Measurements from ENCODE around the gene NYAP1.
A peak's percentile ranks its signal among the peaks of the same experiment; 100 is the strongest.

The NYAP1 gene

GRCh38 chr7:100476903-100477870 lies 6.5 kb upstream of the NYAP1 start:
- no peak overlapping the region for H3K27ac ChIP-seq (ENCODE audit: low read depth, low read length)
- H2BK5ac ChIP-seq (ENCODE audit: low read length), result no peak overlapping the region
- no peaks in the 10 kb centered on the region for H3K79me2 ChIP-seq (ENCODE audit: control insufficient read depth, insufficient read depth, low read length)
- peak overlapping the region; percentile 64 for H3K18ac ChIP-seq (ENCODE audit: low read length)
- no peak for DNase-seq
- peak overlapping the region; percentile 81 for H3K4ac ChIP-seq (ENCODE audit: low read depth, low read length)
- H3K4me2 ChIP-seq (ENCODE audit: low read length), result peak overlapping the region; percentile 31
- no peak overlapping the region for H4K5ac ChIP-seq (ENCODE audit: low read length)
- no peak overlapping the region for H3K23ac ChIP-seq (ENCODE audit: low read length)
- no CpG with 5 or more reads among the region's 30 CpGs for WGBS (ENCODE audit: extremely low coverage, insufficient coverage, low lambda C conversion rate)
- H4K8ac ChIP-seq (ENCODE audit: low read depth, low read length), result no peak overlapping the region
- no peak overlapping the region for H2BK15ac ChIP-seq (replicated peaks; ENCODE audit: low read depth)
- no peaks in the 10 kb centered on the region for H3K36me3 ChIP-seq (ENCODE audit: control insufficient read depth, insufficient read depth, low read length)
- H3K56ac ChIP-seq (ENCODE audit: low read length), result peak overlapping the region; percentile 54
- H3K4me3 ChIP-seq (ENCODE audit: low read length), result no peak overlapping the region
- no peak overlapping the region for H2BK120ac ChIP-seq (ENCODE audit: low read depth, low read length)
- H3K4me1 ChIP-seq (ENCODE audit: control insufficient read depth, low read depth, low read length), result no peaks in the 10 kb centered on the region
- H3K79me1 ChIP-seq (ENCODE audit: low read length), result no peaks in the 10 kb centered on the region
- H3K27me3 ChIP-seq (ENCODE audit: insufficient read depth, low read length, poor library complexity), result no peaks in the 10 kb centered on the region
- H3K9ac ChIP-seq (ENCODE audit: low read length), result peak overlapping the region; percentile 66
- H2AK5ac ChIP-seq (ENCODE audit: low read length), result no peak overlapping the region

- Histone ChIP-seq H4K8ac (ENCODE audit: low read depth, low read length) (no peak overlapping the region), H2BK5ac (ENCODE audit: low read length) (no peak overlapping the region), H3K56ac (ENCODE audit: low read length) (peak overlapping the region; percentile 94), H3K4me2 (ENCODE audit: low read length) (peak overlapping the region; percentile 76), H3K79me1 (ENCODE audit: low read length) (no peaks in the 10 kb centered on the region), H3K79me2 (ENCODE audit: control insufficient read depth, insufficient read depth, low read length) (no peaks in the 10 kb centered on the region), H3K27ac (ENCODE audit: low read depth, low read length) (no peak overlapping the region), H2BK120ac (ENCODE audit: low read depth, low read length) (no peak overlapping the region), H4K5ac (ENCODE audit: low read length) (no peak overlapping the region), H2AK5ac (ENCODE audit: low read length) (no peak overlapping the region), H3K27me3 (ENCODE audit: insufficient read depth, low read length, poor library complexity) (no peaks in the 10 kb centered on the region), H3K4me3 (ENCODE audit: low read length) (no peak overlapping the region), H2BK15ac (replicated peaks; ENCODE audit: low read depth) (no peak overlapping the region), H3K4ac (ENCODE audit: low read depth, low read length) (peak overlapping the region; percentile 81), H3K36me3 (ENCODE audit: control insufficient read depth, insufficient read depth, low read length) (no peaks in the 10 kb centered on the region), H3K18ac (ENCODE audit: low read length) (peak overlapping the region; percentile 64), H3K4me1 (ENCODE audit: control insufficient read depth, low read depth, low read length) (no peaks in the 10 kb centered on the region), H3K9ac (ENCODE audit: low read length) (peak overlapping the region; percentile 93), H3K23ac (ENCODE audit: low read length) (no peak overlapping the region)
- WGBS (ENCODE audit: extremely low coverage, insufficient coverage, low lambda C conversion rate), result no CpG with 5 or more reads among the region's 16 CpGs
- no peak for DNase-seq
These were observed 5.9 kb upstream of the NYAP1 start for GRCh38 chr7:100477871-100478267.

GRCh38 chr7:100478958-100479660 lies 4.6 kb upstream of the NYAP1 start, which contains the start of gene TSC22D4:
Gene TSC22D4, minus strand, starts transcription at chr7:100479214. Its CDS starts 1,176 bp downstream, at chr7:100478038.
- H3K4ac ChIP-seq (ENCODE audit: low read depth, low read length), result no peak within 1 kb of the TSS
- no peaks in the 10 kb centered on the region for H3K79me1 ChIP-seq (ENCODE audit: low read length)
- H4K8ac ChIP-seq (ENCODE audit: low read depth, low read length), result no peak within 1 kb of the TSS
- H4K5ac ChIP-seq (ENCODE audit: low read length), result no peak within 1 kb of the TSS
- peak within 1 kb of the TSS; percentile 64 for H3K18ac ChIP-seq (ENCODE audit: low read length)
- no peak within 1 kb of the TSS for H3K23ac ChIP-seq (ENCODE audit: low read length)
- H3K4me2 ChIP-seq (ENCODE audit: low read length), result peak within 1 kb of the TSS; percentile 76
- no peaks in the 10 kb centered on the region for H3K4me1 ChIP-seq (ENCODE audit: control insufficient read depth, low read depth, low read length)
- H2BK5ac ChIP-seq (ENCODE audit: low read length), result no peak within 1 kb of the TSS
- no CpG with 5 or more reads among the region's 27 CpGs for WGBS (ENCODE audit: extremely low coverage, insufficient coverage, low lambda C conversion rate)
- H3K36me3 ChIP-seq (ENCODE audit: control insufficient read depth, insufficient read depth, low read length), result no peaks in the 10 kb centered on the region
- H3K79me2 ChIP-seq (ENCODE audit: control insufficient read depth, insufficient read depth, low read length), result no peaks in the 10 kb centered on the region
- no peaks in the 10 kb centered on the region for H3K27me3 ChIP-seq (ENCODE audit: insufficient read depth, low read length, poor library complexity)
- H3K27ac ChIP-seq (ENCODE audit: low read depth, low read length), result peak within 1 kb of the TSS; percentile 71
- H3K9ac ChIP-seq (ENCODE audit: low read length), result peak within 1 kb of the TSS; percentile 93
- H2BK120ac ChIP-seq (ENCODE audit: low read depth, low read length), result no peak within 1 kb of the TSS
- DNase-seq, result peak; percentile 96
- H2AK5ac ChIP-seq (ENCODE audit: low read length), result no peak within 1 kb of the TSS
- no peak within 1 kb of the TSS for H2BK15ac ChIP-seq (replicated peaks; ENCODE audit: low read depth)
- peak within 1 kb of the TSS; percentile 87 for H3K4me3 ChIP-seq (ENCODE audit: low read length)
- H3K56ac ChIP-seq (ENCODE audit: low read length), result peak within 1 kb of the TSS; percentile 94

GRCh38 chr7:100481466-100481865 lies 2.3 kb upstream of the NYAP1 start:
- H3K56ac ChIP-seq (ENCODE audit: low read length), result peak overlapping the region; percentile 3
- H3K18ac ChIP-seq (ENCODE audit: low read length), result no peak overlapping the region
- H3K4ac ChIP-seq (ENCODE audit: low read depth, low read length), result no peak overlapping the region
- DNase-seq, result no peak
- H3K23ac ChIP-seq (ENCODE audit: low read length), result no peak overlapping the region
- no peaks in the 10 kb centered on the region for H3K36me3 ChIP-seq (ENCODE audit: control insufficient read depth, insufficient read depth, low read length)
- H3K4me3 ChIP-seq (ENCODE audit: low read length), result no peak overlapping the region
- H3K9ac ChIP-seq (ENCODE audit: low read length), result no peak overlapping the region
- no peak overlapping the region for H4K5ac ChIP-seq (ENCODE audit: low read length)
- H2BK120ac ChIP-seq (ENCODE audit: low read depth, low read length), result no peak overlapping the region
- WGBS (ENCODE audit: extremely low coverage, insufficient coverage, low lambda C conversion rate), result no CpG with 5 or more reads among the region's 1 CpG
- H3K4me1 ChIP-seq (ENCODE audit: control insufficient read depth, low read depth, low read length), result peaks cover 2% of the 10 kb centered on the region
- no peaks in the 10 kb centered on the region for H3K79me1 ChIP-seq (ENCODE audit: low read length)
- no peak overlapping the region for H2AK5ac ChIP-seq (ENCODE audit: low read length)
- no peak overlapping the region for H3K27ac ChIP-seq (ENCODE audit: low read depth, low read length)
- no peak overlapping the region for H2BK15ac ChIP-seq (replicated peaks; ENCODE audit: low read depth)
- no peak overlapping the region for H4K8ac ChIP-seq (ENCODE audit: low read depth, low read length)
- no peaks in the 10 kb centered on the region for H3K27me3 ChIP-seq (ENCODE audit: insufficient read depth, low read length, poor library complexity)
- H3K4me2 ChIP-seq (ENCODE audit: low read length), result no peak overlapping the region
- no peaks in the 10 kb centered on the region for H3K79me2 ChIP-seq (ENCODE audit: control insufficient read depth, insufficient read depth, low read length)
- no peak overlapping the region for H2BK5ac ChIP-seq (ENCODE audit: low read length)

GRCh38 chr7:100482728-100483089 lies 1.0 kb upstream of the NYAP1 start:
- H3K27ac ChIP-seq (ENCODE audit: low read depth, low read length), result no peak overlapping the region
- peaks cover 2% of the 10 kb centered on the region for H3K4me1 ChIP-seq (ENCODE audit: control insufficient read depth, low read depth, low read length)
- no peaks in the 10 kb centered on the region for H3K27me3 ChIP-seq (ENCODE audit: insufficient read depth, low read length, poor library complexity)
- no peak overlapping the region for H3K4ac ChIP-seq (ENCODE audit: low read depth, low read length)
- peak overlapping the region; percentile 43 for H3K9ac ChIP-seq (ENCODE audit: low read length)
- peak overlapping the region; percentile 53 for H3K4me2 ChIP-seq (ENCODE audit: low read length)
- no peak overlapping the region for H2AK5ac ChIP-seq (ENCODE audit: low read length)
- H2BK15ac ChIP-seq (replicated peaks; ENCODE audit: low read depth), result no peak overlapping the region
- no peak overlapping the region for H4K8ac ChIP-seq (ENCODE audit: low read depth, low read length)
- no peak overlapping the region for H3K23ac ChIP-seq (ENCODE audit: low read length)
- H4K5ac ChIP-seq (ENCODE audit: low read length), result no peak overlapping the region
- H3K79me1 ChIP-seq (ENCODE audit: low read length), result no peaks in the 10 kb centered on the region
- H2BK120ac ChIP-seq (ENCODE audit: low read depth, low read length), result no peak overlapping the region
- no peak overlapping the region for H3K18ac ChIP-seq (ENCODE audit: low read length)
- no peak overlapping the region for H2BK5ac ChIP-seq (ENCODE audit: low read length)
- no peaks in the 10 kb centered on the region for H3K36me3 ChIP-seq (ENCODE audit: control insufficient read depth, insufficient read depth, low read length)
- WGBS (ENCODE audit: extremely low coverage, insufficient coverage, low lambda C conversion rate), result no CpG with 5 or more reads among the region's 14 CpGs
- peak overlapping the region; percentile 85 for H3K56ac ChIP-seq (ENCODE audit: low read length)
- no peak for DNase-seq
- H3K79me2 ChIP-seq (ENCODE audit: control insufficient read depth, insufficient read depth, low read length), result no peaks in the 10 kb centered on the region
- no peak overlapping the region for H3K4me3 ChIP-seq (ENCODE audit: low read length)

Measured in mesendoderm (in vitro differentiated cells).